ENCODE data around the gene USP40. TPM values are rescaled to one million over a fixed set of nuclear protein-coding genes. Genes with fewer than 3 reads are reported as not detected.

Gene USP40
- total RNA-seq, 2 donors from 2014 or later: 14.7 to 19.6 TPM

- Mint-ChIP-seq H3K27me3 (ENCODE audit: low read depth) (no peaks in the 10 kb centered on the region), H3K36me3 (ENCODE audit: insufficient read depth in 2 of 2) (peaks cover 0 to 1% of the 10 kb centered on the region in 2 donors), H3K9me3 (no peaks in the 10 kb centered on the region), H3K27ac (no peak overlapping the region), H3K4me3 (no peak overlapping the region), H3K4me1 (ENCODE audit: low read depth) (peaks cover 7% of the 10 kb centered on the region)
- DNase-seq (no peak), ATAC-seq (replicated peaks in 1 of 2) (no peak)
These were observed 22.4 kb downstream of the USP40 start for GRCh38 chr2:233544200-233544610.

- ATAC-seq (replicated peaks in 1 of 2) (no peak), DNase-seq (no peak)
- H3K27me3 Mint-ChIP-seq (ENCODE audit: low read depth): no peaks in the 10 kb centered on the region
- peaks cover 7% of the 10 kb centered on the region for H3K4me1 Mint-ChIP-seq (ENCODE audit: low read depth)
- peaks cover 0 to 3% of the 10 kb centered on the region in 2 donors for H3K36me3 Mint-ChIP-seq (ENCODE audit: insufficient read depth in 2 of 2)
- H3K27ac Mint-ChIP-seq: no peak overlapping the region
- H3K9me3 Mint-ChIP-seq: no peaks in the 10 kb centered on the region
- H3K4me3 Mint-ChIP-seq: no peak overlapping the region
These were observed 24.1 kb downstream of the USP40 start for GRCh38 chr2:233542507-233542906.

- H3K9me3 Mint-ChIP-seq: no peaks in the 10 kb centered on the region
- DNase-seq: no peak
- no peak for ATAC-seq (replicated peaks in 1 of 2)
- no peaks in the 10 kb centered on the region for H3K4me1 Mint-ChIP-seq (ENCODE audit: low read depth)
- no peak overlapping the region for H3K27ac Mint-ChIP-seq
- H3K4me3 Mint-ChIP-seq: no peak overlapping the region
- no peaks in the 10 kb centered on the region for H3K27me3 Mint-ChIP-seq (ENCODE audit: low read depth)
- peaks cover 0 to 3% of the 10 kb centered on the region in 2 donors for H3K36me3 Mint-ChIP-seq (ENCODE audit: insufficient read depth in 2 of 2)
These were observed 27.8 kb downstream of the USP40 start for GRCh38 chr2:233538741-233539140.

- no peak for DNase-seq
- no peaks in the 10 kb centered on the region for H3K4me1 Mint-ChIP-seq (ENCODE audit: low read depth)
- no peaks in the 10 kb centered on the region for H3K9me3 Mint-ChIP-seq
- H3K36me3 Mint-ChIP-seq (ENCODE audit: insufficient read depth in 2 of 2): peaks cover 0 to 3% of the 10 kb centered on the region in 2 donors
- H3K4me3 Mint-ChIP-seq: no peak overlapping the region
- H3K27ac Mint-ChIP-seq: no peak overlapping the region
- no peaks in the 10 kb centered on the region for H3K27me3 Mint-ChIP-seq (ENCODE audit: low read depth)
- ATAC-seq (replicated peaks in 1 of 2): no peak
These were observed 31.3 kb downstream of the USP40 start for GRCh38 chr2:233535271-233535670.

GRCh38 chr2:233532971-233533370 is 33.6 kb downstream of the USP40 start:
- no peak overlapping the region for H3K4me3 Mint-ChIP-seq
- no peak overlapping the region for H3K27ac Mint-ChIP-seq
- ATAC-seq (replicated peaks in 1 of 2) (no peak), DNase-seq (no peak)
- H3K36me3 Mint-ChIP-seq (ENCODE audit: insufficient read depth in 2 of 2): peaks cover 0 to 4% of the 10 kb centered on the region in 2 donors
- no peaks in the 10 kb centered on the region for H3K4me1 Mint-ChIP-seq (ENCODE audit: low read depth)
- no peaks in the 10 kb centered on the region for H3K9me3 Mint-ChIP-seq
- H3K27me3 Mint-ChIP-seq (ENCODE audit: low read depth): no peaks in the 10 kb centered on the region

- ATAC-seq (replicated peaks in 1 of 2): no peak
- Mint-ChIP-seq H3K9me3 (no peaks in the 10 kb centered on the region), H3K4me1 (ENCODE audit: low read depth) (no peaks in the 10 kb centered on the region), H3K27ac (no peak overlapping the region), H3K36me3 (ENCODE audit: insufficient read depth in 2 of 2) (peaks cover 0 to 2% of the 10 kb centered on the region in 2 donors), H3K4me3 (no peak overlapping the region), H3K27me3 (ENCODE audit: low read depth) (no peaks in the 10 kb centered on the region)
- DNase-seq: no peak
These were observed 34.6 kb downstream of the USP40 start for GRCh38 chr2:233531955-233532354.

GRCh38 chr2:233530381-233530780 is 36.2 kb downstream of the USP40 start:
- H3K4me1 Mint-ChIP-seq (ENCODE audit: low read depth): no peaks in the 10 kb centered on the region
- H3K27me3 Mint-ChIP-seq (ENCODE audit: low read depth): no peaks in the 10 kb centered on the region
- no peak overlapping the region for H3K4me3 Mint-ChIP-seq
- DNase-seq (no peak), ATAC-seq (replicated peaks in 1 of 2) (no peak)
- H3K9me3 Mint-ChIP-seq: no peaks in the 10 kb centered on the region
- peaks cover 0 to 2% of the 10 kb centered on the region in 2 donors for H3K36me3 Mint-ChIP-seq (ENCODE audit: insufficient read depth in 2 of 2)
- H3K27ac Mint-ChIP-seq: no peak overlapping the region

- no peak for DNase-seq
- H3K36me3 Mint-ChIP-seq (ENCODE audit: insufficient read depth in 2 of 2): peaks cover 0 to 2% of the 10 kb centered on the region in 2 donors
- no peak for ATAC-seq (replicated peaks in 1 of 2)
- no peaks in the 10 kb centered on the region for H3K27me3 Mint-ChIP-seq (ENCODE audit: low read depth)
- no peaks in the 10 kb centered on the region for H3K4me1 Mint-ChIP-seq (ENCODE audit: low read depth)
- no peaks in the 10 kb centered on the region for H3K9me3 Mint-ChIP-seq
- H3K4me3 Mint-ChIP-seq: no peak overlapping the region
- H3K27ac Mint-ChIP-seq: no peak overlapping the region
These were observed 38.4 kb downstream of the USP40 start for GRCh38 chr2:233528182-233528581.

- Mint-ChIP-seq H3K4me1 (ENCODE audit: low read depth) (no peaks in the 10 kb centered on the region), H3K27me3 (ENCODE audit: low read depth) (no peaks in the 10 kb centered on the region), H3K36me3 (ENCODE audit: insufficient read depth in 2 of 2) (peaks cover 0 to 2% of the 10 kb centered on the region in 2 donors), H3K27ac (no peak overlapping the region), H3K4me3 (no peak overlapping the region), H3K9me3 (no peaks in the 10 kb centered on the region)
- ATAC-seq (replicated peaks in 1 of 2) (no peak), DNase-seq (no peak)
These were observed 40.8 kb downstream of the USP40 start for GRCh38 chr2:233525791-233526190.

- no peak for DNase-seq
- peaks cover 0 to 3% of the 10 kb centered on the region in 2 donors for H3K36me3 Mint-ChIP-seq (ENCODE audit: insufficient read depth in 2 of 2)
- H3K27ac Mint-ChIP-seq: no peak overlapping the region
- no peaks in the 10 kb centered on the region for H3K27me3 Mint-ChIP-seq (ENCODE audit: low read depth)
- H3K4me3 Mint-ChIP-seq: no peak overlapping the region
- ATAC-seq (replicated peaks in 1 of 2): no peak
- H3K4me1 Mint-ChIP-seq (ENCODE audit: low read depth): peaks cover 5% of the 10 kb centered on the region
- no peaks in the 10 kb centered on the region for H3K9me3 Mint-ChIP-seq
These were observed 46.6 kb downstream of the USP40 start for GRCh38 chr2:233519787-233520611.

GRCh38 chr2:233513953-233514655 is 52.5 kb downstream of the USP40 start:
- DNase-seq (no peak), ATAC-seq (replicated peaks in 1 of 2) (no peak)
- H3K36me3 Mint-ChIP-seq (ENCODE audit: insufficient read depth in 2 of 2): peaks cover 0 to 3% of the 10 kb centered on the region in 2 donors
- H3K27me3 Mint-ChIP-seq (ENCODE audit: low read depth): no peaks in the 10 kb centered on the region
- no peak overlapping the region for H3K4me3 Mint-ChIP-seq
- H3K9me3 Mint-ChIP-seq: no peaks in the 10 kb centered on the region
- H3K4me1 Mint-ChIP-seq (ENCODE audit: low read depth): no peaks in the 10 kb centered on the region
- H3K27ac Mint-ChIP-seq: no peak overlapping the region

- no peaks in the 10 kb centered on the region for H3K27me3 Mint-ChIP-seq (ENCODE audit: low read depth)
- H3K4me3 Mint-ChIP-seq: no peak overlapping the region
- H3K4me1 Mint-ChIP-seq (ENCODE audit: low read depth): peaks cover 21% of the 10 kb centered on the region
- H3K27ac Mint-ChIP-seq: no peak overlapping the region
- H3K36me3 Mint-ChIP-seq (ENCODE audit: insufficient read depth in 2 of 2): peaks cover 22 to 33% of the 10 kb centered on the region in 2 donors
- ATAC-seq (replicated peaks in 1 of 2): no peak
- DNase-seq: no peak
- peaks cover 17 to 19% of the 10 kb centered on the region in 2 donors for H3K9me3 Mint-ChIP-seq
These were observed 62.5 kb downstream of the USP40 start for GRCh38 chr2:233503947-233504637.

GRCh38 chr2:233503481-233503880 is 63.1 kb downstream of the USP40 start:
- DNase-seq: no peak
- H3K4me1 Mint-ChIP-seq (ENCODE audit: low read depth): peaks cover 21% of the 10 kb centered on the region
- no peak for ATAC-seq (replicated peaks in 1 of 2)
- H3K27me3 Mint-ChIP-seq (ENCODE audit: low read depth): no peaks in the 10 kb centered on the region
- H3K27ac Mint-ChIP-seq: no peak overlapping the region
- peaks cover 22 to 33% of the 10 kb centered on the region in 2 donors for H3K36me3 Mint-ChIP-seq (ENCODE audit: insufficient read depth in 2 of 2)
- no peak overlapping the region for H3K4me3 Mint-ChIP-seq
- H3K9me3 Mint-ChIP-seq: peaks cover 17 to 19% of the 10 kb centered on the region in 2 donors

All from activated T-cell treated with anti-CD3 and anti-CD28 coated beads, Interleukin-2, amount 50 U/mL, for 72 hours (primary cell).